ENCODE results near the gene ELMO1.

Gene ELMO1

DNA sequence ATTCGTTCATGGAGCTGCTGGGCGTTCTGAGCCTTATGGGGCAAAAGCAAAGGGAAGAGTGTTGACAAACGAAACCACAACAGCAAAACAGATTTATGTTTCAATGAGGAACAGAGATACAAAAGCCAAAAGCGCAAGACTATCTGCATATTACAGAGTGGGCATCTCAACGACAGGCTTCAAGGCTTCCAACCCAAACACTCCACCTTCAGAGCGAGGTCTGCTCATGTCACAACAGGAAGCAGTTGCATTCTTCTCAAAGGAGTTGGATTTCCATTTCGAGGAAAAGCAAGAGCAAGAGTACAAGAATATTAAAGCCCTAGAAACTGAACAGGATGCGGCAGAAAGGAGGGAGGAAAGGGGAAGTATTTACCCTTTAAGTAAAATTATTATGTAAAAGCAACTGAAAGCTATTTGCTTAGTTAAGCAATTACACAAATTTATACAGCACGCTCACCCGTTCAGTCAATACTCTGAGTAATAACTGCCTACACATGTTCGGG is 189.3 kb downstream of the ELMO1 start:
- no peak for TF ChIP-seq JUND (IDR thresholded peaks at IDR 0.05; ENCODE audit: low read depth)
- in situ Hi-C loops (cut with HindIII; ENCODE audit: low pct_unique_long_range_greater_than_20kb, low sequenced_read_pairs), result no loop called here

DNA sequence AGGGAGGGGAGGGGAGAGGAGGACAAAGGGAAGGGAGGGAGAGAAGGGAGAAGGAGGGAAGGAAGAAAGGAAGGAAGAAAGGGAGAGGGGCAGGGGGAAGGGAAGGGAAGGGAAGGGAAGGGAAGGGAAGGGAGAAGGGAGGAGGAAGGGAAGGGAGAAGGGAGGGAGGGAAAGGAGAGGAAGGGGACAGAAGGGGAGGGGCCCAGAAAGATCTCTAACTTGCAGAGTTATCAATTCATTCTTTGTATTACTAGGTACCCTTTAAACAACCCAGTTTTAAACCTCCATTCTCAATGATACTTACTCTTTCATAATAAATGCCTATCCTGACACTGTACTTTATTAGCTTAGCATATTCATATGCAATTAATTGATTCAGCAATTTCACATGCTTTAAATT is 192.0 kb downstream of the ELMO1 start:
- in situ Hi-C loops (cut with HindIII; ENCODE audit: low pct_unique_long_range_greater_than_20kb, low sequenced_read_pairs), result no loop called here
- DNase-seq (ENCODE audit: low read depth in 1 of 2, low spot score in 1 of 2), result no peak
- no peak for TF ChIP-seq JUND (IDR thresholded peaks at IDR 0.05; ENCODE audit: low read depth)

More for the DNA sequence above, 189.3 kb downstream of the ELMO1 start:
- DNase-seq (ENCODE audit: low read depth in 1 of 2, low spot score in 1 of 2), result peak in 1 of 2 experiments; percentile 16

DNA sequence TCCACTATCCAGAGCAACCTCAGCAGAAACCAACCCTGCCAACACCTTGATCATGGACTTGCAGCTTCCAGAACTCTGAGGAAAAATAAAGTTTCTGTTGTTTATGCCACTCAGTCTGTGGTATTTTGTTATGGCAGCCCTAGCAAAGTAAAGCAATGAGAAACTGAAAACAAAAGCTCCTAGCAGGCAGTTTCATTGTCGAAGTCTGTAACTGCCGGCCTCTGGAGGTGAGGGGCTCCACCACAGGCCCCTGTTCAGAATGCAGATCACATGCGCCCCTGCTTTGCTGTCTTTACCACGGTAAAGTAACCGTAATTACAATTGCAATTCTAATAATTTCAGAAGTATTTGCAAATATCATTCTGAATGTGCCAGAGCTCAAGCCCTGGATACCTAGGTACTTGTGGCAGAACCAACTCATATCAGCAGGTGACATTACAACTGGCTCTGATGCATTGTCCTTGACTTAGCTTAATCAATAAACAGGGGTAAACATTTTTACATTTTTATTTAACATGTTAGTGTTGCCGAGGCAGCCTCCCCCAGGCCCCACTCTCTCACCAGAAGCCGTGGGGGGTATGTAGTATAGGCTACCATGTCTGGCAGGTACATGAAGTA is 193.2 kb downstream of the ELMO1 start:
- no peak for DNase-seq (ENCODE audit: low read depth in 1 of 2, low spot score in 1 of 2)
- no peak for TF ChIP-seq JUND (IDR thresholded peaks at IDR 0.05; ENCODE audit: low read depth)
- in situ Hi-C loops (cut with HindIII; ENCODE audit: low pct_unique_long_range_greater_than_20kb, low sequenced_read_pairs), result no loop called here

DNA sequence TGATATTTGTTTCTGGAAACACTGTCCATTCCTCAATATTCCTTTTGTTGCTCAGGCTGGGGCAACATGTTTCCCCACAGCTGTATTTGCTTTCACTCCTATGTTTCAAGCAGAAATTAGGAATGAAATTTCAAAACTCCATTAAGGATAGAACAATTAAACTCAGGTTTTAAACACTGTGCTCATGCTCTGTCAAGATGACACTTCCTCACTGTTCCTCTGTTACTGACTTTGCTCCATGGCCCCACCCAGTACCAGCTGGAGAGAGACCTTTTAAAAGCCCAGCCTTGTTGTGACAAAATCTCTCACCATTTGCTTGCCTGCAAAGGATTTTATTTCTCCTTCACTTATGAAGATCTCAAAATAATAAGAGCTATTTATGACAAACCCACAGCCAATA is 197.4 kb downstream of the ELMO1 start:
- TF ChIP-seq JUND (IDR thresholded peaks at IDR 0.05; ENCODE audit: low read depth), result no peak
- no peak for DNase-seq (ENCODE audit: low read depth in 1 of 2, low spot score in 1 of 2)
- in situ Hi-C loops (cut with HindIII; ENCODE audit: low pct_unique_long_range_greater_than_20kb, low sequenced_read_pairs), result no loop called here

DNA sequence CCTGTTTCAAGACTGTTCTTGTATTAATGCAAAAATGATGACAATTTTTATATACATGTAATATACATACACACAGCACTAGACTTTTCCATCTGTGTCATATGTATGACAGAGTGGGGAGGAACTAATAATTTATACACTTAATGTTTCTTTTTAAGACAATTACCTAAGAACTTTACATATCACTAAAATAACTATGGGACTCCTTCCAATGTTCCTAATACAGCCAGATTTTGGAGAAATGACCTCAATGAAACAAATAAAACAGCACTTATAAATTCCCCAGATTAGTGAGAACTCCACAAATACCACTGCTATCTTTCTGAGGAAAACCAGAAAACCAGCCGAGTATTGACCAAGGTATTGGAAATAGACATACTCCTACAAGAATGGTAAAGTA is 199.4 kb downstream of the ELMO1 start:
- TF ChIP-seq JUND (IDR thresholded peaks at IDR 0.05; ENCODE audit: low read depth), result no peak
- in situ Hi-C loops (cut with HindIII; ENCODE audit: low pct_unique_long_range_greater_than_20kb, low sequenced_read_pairs), result no loop called here
- DNase-seq (ENCODE audit: low read depth in 1 of 2, low spot score in 1 of 2), result no peak

DNA sequence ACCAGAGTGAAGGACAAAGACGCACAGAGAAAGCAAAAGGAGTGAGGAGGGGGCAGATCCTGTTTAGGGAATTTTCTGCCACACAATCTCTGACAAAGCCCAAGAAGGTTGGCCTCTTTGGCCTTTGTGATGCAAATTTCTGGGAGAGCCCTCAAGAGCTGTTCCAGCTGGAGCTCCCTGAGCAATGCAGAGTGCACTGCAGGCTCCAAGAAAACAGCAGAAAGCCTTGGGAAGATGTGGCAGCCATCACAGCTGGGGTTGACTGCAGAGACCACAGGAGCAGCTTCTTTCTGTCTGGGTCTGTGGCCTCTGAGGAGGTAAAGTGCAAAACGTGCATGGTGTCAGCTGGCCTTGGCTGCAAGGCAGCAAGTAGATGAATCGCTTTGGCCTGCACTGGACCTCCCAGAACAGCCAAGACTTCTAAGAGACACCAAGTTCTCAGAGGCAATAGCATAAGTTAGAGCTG is 200.2 kb downstream of the ELMO1 start:
- DNase-seq (ENCODE audit: low read depth in 1 of 2, low spot score in 1 of 2), result no peak
- in situ Hi-C loops (cut with HindIII; ENCODE audit: low pct_unique_long_range_greater_than_20kb, low sequenced_read_pairs), result no loop called here
- TF ChIP-seq JUND (IDR thresholded peaks at IDR 0.05; ENCODE audit: low read depth), result no peak

DNA sequence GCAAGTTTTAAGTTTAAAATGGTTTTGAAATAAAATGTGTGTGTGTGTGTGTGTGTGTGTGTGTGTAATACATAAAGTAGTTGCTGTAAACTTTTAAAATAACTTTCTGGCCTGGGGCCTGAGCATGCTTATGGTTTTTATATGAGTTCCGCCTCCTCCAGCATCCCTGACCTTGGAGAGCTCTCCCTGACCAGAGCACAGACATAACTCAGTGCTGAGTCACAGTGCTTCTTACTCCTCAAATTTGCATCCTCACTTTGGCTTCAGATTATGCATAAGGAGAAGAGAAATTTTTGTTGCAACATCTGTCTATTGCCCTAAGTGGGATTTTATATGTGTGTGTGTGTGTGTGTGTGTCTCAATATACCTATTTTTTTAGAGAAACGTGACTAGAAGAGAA is 200.8 kb downstream of the ELMO1 start:
- in situ Hi-C loops (cut with HindIII; ENCODE audit: low pct_unique_long_range_greater_than_20kb, low sequenced_read_pairs), result no loop called here
- peak in 1 of 2 experiments; percentile 49 for DNase-seq (ENCODE audit: low read depth in 1 of 2, low spot score in 1 of 2)

DNA sequence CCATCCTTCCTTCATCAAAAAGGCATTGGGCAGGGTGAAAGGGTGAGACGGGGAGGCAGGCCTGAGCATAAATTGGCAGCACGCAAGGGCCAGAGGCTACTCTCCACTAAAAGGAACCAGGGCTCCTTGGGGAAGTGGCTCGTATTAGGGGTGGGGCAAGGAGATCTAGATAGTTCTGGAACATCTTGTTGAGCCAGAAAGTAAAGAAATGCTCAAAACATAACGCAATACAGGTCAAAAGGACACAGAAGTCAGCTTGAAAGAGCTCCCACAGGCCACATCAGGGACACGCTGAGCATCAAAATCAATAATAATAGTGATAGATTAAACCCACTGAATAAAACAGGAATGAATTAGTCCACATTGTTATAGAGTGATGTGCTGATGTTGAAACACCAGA is 203.1 kb downstream of the ELMO1 start:
- no peak for DNase-seq (ENCODE audit: low read depth in 1 of 2, low spot score in 1 of 2)
- in situ Hi-C loops (cut with HindIII; ENCODE audit: low pct_unique_long_range_greater_than_20kb, low sequenced_read_pairs), result no loop called here
- TF ChIP-seq JUND (IDR thresholded peaks at IDR 0.05; ENCODE audit: low read depth), result no peak

More for the DNA sequence above, 200.8 kb downstream of the ELMO1 start:
- TF ChIP-seq JUND (IDR thresholded peaks at IDR 0.05; ENCODE audit: low read depth), result no peak

DNA sequence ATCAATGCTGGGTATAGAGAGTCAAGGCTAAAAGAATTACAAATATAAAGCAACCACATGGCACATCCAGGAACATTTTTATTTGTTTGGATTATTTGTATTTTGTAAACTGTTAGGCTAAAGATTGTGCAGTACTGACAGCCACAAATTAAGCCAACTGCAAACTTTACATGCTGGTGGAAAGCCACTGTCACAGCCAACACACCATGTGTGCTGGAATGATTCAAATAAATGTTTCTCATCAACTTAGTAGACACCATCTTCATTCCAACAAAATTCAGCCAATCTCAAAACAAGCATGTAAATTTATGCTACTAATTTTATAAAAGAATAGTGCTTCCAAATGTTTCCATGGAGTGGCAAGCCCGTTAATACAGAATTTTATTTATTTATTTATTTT is 211.8 kb downstream of the ELMO1 start:
- no peak for DNase-seq (ENCODE audit: low read depth in 1 of 2, low spot score in 1 of 2)
- no peak for TF ChIP-seq JUND (IDR thresholded peaks at IDR 0.05; ENCODE audit: low read depth)
- in situ Hi-C loops (cut with HindIII; ENCODE audit: low pct_unique_long_range_greater_than_20kb, low sequenced_read_pairs), result no loop called here

DNA sequence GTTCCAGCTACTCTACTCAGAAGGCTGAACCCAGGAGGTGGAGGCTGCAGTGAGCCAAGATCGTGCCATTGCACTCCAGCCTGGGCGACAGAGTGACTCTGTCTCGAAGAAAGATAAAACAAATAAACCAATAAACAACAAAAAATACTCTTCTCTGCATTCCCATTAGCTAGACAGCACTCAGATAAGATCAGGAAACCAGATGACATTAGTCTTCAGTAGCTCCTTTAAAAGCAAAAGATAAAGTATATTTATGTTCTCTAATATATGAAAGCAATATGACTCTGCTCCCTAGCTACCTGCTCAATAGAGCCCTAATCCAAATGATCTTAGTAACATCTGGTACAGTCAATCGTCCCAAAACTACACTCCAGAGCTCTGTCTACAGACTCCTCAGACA is 212.9 kb downstream of the ELMO1 start:
- no peak for DNase-seq (ENCODE audit: low read depth in 1 of 2, low spot score in 1 of 2)
- in situ Hi-C loops (cut with HindIII; ENCODE audit: low pct_unique_long_range_greater_than_20kb, low sequenced_read_pairs), result no loop called here
- no peak for TF ChIP-seq JUND (IDR thresholded peaks at IDR 0.05; ENCODE audit: low read depth)

DNA sequence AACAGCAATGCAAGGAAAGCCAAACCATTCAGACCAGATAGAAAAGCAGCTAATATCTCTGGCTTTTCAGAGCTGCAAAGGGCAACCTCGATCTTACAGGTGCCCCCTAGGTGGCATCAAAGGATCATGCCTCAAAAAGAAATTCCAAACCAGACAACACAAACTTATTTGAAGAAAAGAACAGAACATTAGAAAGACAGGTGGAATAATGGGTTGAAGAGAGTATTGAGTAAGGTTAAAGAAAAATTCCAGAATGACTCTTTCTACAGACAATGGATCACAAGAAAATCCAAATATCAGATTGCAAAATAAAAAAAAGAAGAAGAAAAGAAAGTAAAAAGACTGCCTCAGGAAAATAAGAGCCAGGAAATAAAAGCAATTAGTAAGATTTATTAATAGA is 213.7 kb downstream of the ELMO1 start:
- DNase-seq (ENCODE audit: low read depth in 1 of 2, low spot score in 1 of 2), result peak; percentile 42 to 61
- in situ Hi-C loops (cut with HindIII; ENCODE audit: low pct_unique_long_range_greater_than_20kb, low sequenced_read_pairs), result no loop called here
- TF ChIP-seq JUND (IDR thresholded peaks at IDR 0.05; ENCODE audit: low read depth), result no peak

DNA sequence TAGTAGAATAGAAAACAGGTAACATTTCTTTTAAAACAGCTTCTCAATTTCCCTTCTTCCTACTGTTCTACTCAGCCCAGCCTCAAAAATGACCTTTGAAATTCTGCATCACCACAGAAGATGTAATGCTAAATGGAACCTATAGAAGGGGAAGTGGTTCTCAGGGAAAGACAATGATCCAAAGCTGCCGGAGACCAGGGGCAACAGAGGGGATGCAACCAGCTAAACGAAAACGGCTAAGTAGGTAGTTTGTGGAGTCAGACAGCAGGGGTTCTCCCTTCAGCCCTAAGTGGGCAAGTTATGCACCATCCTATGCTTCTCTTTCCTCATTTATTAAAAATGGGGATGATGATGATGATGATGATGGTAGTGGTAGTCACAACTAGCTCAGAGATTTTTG is 214.3 kb downstream of the ELMO1 start:
- DNase-seq (ENCODE audit: low read depth in 1 of 2, low spot score in 1 of 2), result no peak
- no peak for TF ChIP-seq JUND (IDR thresholded peaks at IDR 0.05; ENCODE audit: low read depth)
- in situ Hi-C loops (cut with HindIII; ENCODE audit: low pct_unique_long_range_greater_than_20kb, low sequenced_read_pairs), result no loop called here

DNA sequence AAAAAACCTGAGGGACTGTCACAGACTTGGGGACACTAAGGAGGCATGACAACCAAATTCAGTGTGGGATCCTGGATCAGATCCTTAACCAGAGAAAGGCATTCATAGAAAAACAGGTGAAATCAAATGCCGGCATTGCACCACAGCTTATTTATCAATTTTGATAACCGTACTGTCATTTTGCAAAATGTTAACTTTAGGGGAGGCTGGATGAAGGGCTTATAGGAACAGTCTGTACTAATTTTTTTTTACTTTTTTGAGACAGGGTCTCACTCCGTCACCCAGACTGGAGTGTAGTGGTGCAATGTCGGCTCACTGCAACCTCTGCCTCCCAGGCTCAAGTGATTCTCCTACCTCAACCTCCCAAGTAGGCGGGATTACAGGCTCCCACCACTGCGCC is 217.1 kb downstream of the ELMO1 start:
- in situ Hi-C loops (cut with HindIII; ENCODE audit: low pct_unique_long_range_greater_than_20kb, low sequenced_read_pairs), result no loop called here
- no peak for DNase-seq (ENCODE audit: low read depth in 1 of 2, low spot score in 1 of 2)

DNA sequence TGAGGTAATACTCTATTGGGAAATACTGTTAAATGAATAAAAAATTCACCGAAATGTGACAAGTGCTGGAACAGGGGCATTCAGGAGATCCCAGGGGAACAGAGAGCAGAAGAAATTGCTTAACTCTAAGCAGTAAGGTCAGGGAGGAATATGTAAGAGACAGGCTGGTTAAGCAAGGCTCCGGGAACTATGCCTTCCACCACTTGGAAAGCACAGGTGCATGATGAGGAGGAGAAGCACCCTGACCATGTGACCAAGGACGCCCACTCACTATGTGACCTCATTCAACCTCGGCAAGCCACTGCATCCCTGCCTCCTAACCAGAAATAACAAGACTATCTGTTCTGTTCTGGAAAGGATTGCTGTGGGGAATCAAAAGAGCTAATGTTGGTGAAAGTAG is 218.4 kb downstream of the ELMO1 start:
- no peak for TF ChIP-seq JUND (IDR thresholded peaks at IDR 0.05; ENCODE audit: low read depth)
- in situ Hi-C loops (cut with HindIII; ENCODE audit: low pct_unique_long_range_greater_than_20kb, low sequenced_read_pairs), result no loop called here
- DNase-seq (ENCODE audit: low read depth in 1 of 2, low spot score in 1 of 2), result no peak

More for the DNA sequence above, 217.1 kb downstream of the ELMO1 start:
- no peak for TF ChIP-seq JUND (IDR thresholded peaks at IDR 0.05; ENCODE audit: low read depth)
